DOHH2 (cell line): Measurements from ENCODE around the gene PHPT1.

ENCODE experiments used
- H3F3A ChIP-seq: fragments of 200-600 bp; sonication (generic), shearing (Covaris generic); 2 replicates; pipeline ENCODE4 v1.6.0; 2016; ENCODE audit warnings: antibody characterized with exemption, mild to moderate bottlenecking; ENCODE audit not compliant: control insufficient read depth, insufficient read depth
- H3K27ac ChIP-seq: fragments of 200-600 bp; sonication (generic); 2 replicates; pipeline ENCODE4 v1.5.1; 2014; ENCODE audit warnings: low read depth, mild to moderate bottlenecking, low read length, moderate library complexity
- H3K27me3 ChIP-seq: fragments of 200-600 bp; sonication (generic); 2 replicates; pipeline ENCODE4 v1.6.1; 2014; ENCODE audit warnings: mild to moderate bottlenecking, low read length, mixed read lengths; ENCODE audit not compliant: control insufficient read depth
- H3K36me3 ChIP-seq: fragments of 200-600 bp; sonication (generic); 2 replicates; pipeline ENCODE4 v1.6.1; 2014; ENCODE audit warnings: mild to moderate bottlenecking, low read length, moderate library complexity, mixed read lengths; ENCODE audit not compliant: control insufficient read depth
- H3K4me1 ChIP-seq: fragments of 200-600 bp; sonication (generic); 2 replicates; pipeline ENCODE4 v1.6.1; 2014; ENCODE audit warnings: mild to moderate bottlenecking, low read length, mixed read lengths; ENCODE audit not compliant: control insufficient read depth
- H3K4me2 ChIP-seq: fragments of 200-600 bp; sonication (generic); 2 replicates; pipeline ENCODE4 v1.6.0; 2014; ENCODE audit warnings: mild to moderate bottlenecking, low read length, moderate library complexity
- H3K4me3 ChIP-seq: fragments of 200-600 bp; sonication (generic); 2 replicates; pipeline ENCODE4 v1.5.1; 2014; ENCODE audit warnings: mild to moderate bottlenecking, low read length, mixed read lengths
- H3K79me2 ChIP-seq: fragments of 200-600 bp; sonication (generic); 2 replicates; pipeline ENCODE4 v1.6.1; 2014; ENCODE audit warnings: mild to moderate bottlenecking, low read length, mixed read lengths; ENCODE audit not compliant: control insufficient read depth
- H3K9me2 ChIP-seq: fragments of 200-600 bp; sonication (generic); replicated peaks from 2 replicates; pipeline ENCODE4 v1.6.1; 2014; ENCODE audit warnings: mild to moderate bottlenecking, low read length, mixed read lengths; ENCODE audit not compliant: control insufficient read depth
- H3K9me3 ChIP-seq: fragments of 200-600 bp; sonication (generic); 2 replicates; pipeline ENCODE4 v1.6.1; 2014; ENCODE audit warnings: antibody characterized with exemption, low read length, mixed read lengths; ENCODE audit not compliant: control insufficient read depth, insufficient read depth
- H4K20me1 ChIP-seq: fragments of 200-600 bp; sonication (generic); 2 replicates; pipeline ENCODE4 v1.6.0; 2014; ENCODE audit warnings: low read depth, mild to moderate bottlenecking, antibody characterized with exemption, low read length, moderate library complexity; ENCODE audit not compliant: control insufficient read depth, insufficient read depth
- EZH2phosphoT487 ChIP-seq: fragments of 200-600 bp; sonication (generic); IDR thresholded peaks from 2 replicates; pipeline ENCODE4 v1.6.1; 2017; ENCODE audit warnings: borderline replicate concordance, mild to moderate bottlenecking, antibody characterized with exemption, low read length, moderate library complexity, mixed read lengths
- TF ChIP-seq, protein P1 (sequence below): fragments of 200-600 bp; sonication (generic); IDR thresholded peaks from one replicate; pipeline ENCODE4 v1.5.1; 2014; ENCODE audit warnings: antibody characterized with exemption, mild to moderate bottlenecking, low read depth, low read length; ENCODE audit not compliant: poor library complexity, severe bottlenecking

PHPT1 gene

DNA sequence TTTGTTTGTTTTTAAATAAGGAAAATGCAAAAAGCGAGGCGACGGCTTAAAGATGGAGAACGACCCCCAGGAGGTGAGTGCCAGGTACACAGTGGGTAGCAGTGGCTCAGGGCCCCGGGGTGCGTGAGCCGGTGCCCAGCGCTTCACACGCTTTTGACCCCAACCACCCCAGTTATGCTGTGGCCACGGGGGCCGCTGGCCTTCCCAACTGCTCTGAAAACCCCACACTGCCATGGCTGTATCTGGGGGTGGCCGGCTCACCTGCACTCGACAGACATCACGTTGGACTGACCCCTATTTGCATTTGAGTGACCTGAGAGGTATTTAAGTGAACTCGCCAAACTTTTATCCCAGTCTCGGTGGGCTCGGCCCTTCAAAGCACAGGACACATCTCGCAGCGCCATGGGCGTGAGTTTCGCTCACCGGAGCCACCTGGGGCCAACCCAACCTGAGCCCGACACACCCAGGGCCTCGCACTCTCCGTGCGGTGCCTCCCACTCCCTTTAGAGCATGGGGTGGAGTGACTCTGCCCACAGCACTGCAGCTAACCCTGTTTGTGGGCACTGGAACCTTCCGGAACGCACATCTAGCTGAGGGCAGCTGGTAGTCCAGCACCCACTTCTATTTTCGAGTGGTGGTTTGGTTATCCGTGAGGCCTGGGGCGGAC lies 20.6 kb upstream of the PHPT1 start:
- Histone ChIP-seq H3K79me2 (no peaks in the 10 kb centered on the region; the same call in 1 of the 2 replicates), H3F3A (no peaks in the 10 kb centered on the region), H4K20me1 (no peaks in the 10 kb centered on the region; the same call in 1 of the 2 replicates), H3K4me1 (no peaks in the 10 kb centered on the region), H3K27me3 (no peaks in the 10 kb centered on the region), H3K36me3 (peaks cover 88% of the 10 kb centered on the region), H3K4me2 (no peak overlapping the region), H3K4me3 (no peak overlapping the region), H3K9me3 (no peaks in the 10 kb centered on the region), H3K27ac (no peak overlapping the region), H3K9me2 (no peaks in the 10 kb centered on the region)
- TF ChIP-seq EZH2phosphoT487, result no peak
- TF ChIP-seq, protein P1, sequence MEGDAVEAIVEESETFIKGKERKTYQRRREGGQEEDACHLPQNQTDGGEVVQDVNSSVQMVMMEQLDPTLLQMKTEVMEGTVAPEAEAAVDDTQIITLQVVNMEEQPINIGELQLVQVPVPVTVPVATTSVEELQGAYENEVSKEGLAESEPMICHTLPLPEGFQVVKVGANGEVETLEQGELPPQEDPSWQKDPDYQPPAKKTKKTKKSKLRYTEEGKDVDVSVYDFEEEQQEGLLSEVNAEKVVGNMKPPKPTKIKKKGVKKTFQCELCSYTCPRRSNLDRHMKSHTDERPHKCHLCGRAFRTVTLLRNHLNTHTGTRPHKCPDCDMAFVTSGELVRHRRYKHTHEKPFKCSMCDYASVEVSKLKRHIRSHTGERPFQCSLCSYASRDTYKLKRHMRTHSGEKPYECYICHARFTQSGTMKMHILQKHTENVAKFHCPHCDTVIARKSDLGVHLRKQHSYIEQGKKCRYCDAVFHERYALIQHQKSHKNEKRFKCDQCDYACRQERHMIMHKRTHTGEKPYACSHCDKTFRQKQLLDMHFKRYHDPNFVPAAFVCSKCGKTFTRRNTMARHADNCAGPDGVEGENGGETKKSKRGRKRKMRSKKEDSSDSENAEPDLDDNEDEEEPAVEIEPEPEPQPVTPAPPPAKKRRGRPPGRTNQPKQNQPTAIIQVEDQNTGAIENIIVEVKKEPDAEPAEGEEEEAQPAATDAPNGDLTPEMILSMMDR, result no peak

DNA sequence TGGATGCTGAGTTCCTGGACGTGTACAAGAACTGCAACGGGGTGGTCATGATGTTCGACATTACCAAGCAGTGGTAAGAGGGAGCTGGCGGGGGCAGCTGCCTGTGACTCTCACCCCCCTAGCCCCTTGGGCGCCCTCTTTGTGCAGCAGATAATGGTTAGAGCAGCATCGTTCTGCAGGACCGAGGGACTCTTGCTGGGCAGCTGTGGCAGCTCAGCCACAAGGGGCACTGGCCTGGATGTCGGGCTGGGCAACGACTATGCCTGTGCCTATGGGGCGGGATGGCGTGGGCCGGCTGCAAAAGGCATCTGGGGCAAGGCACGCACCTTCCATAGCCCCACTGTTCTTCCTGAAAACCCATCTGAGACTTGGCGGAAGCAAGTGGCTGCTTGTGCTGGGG lies 19.8 kb upstream of the PHPT1 start:
- H3F3A ChIP-seq, result no peaks in the 10 kb centered on the region
- H3K79me2 ChIP-seq, result no peaks in the 10 kb centered on the region
- no peaks in the 10 kb centered on the region for H3K27me3 ChIP-seq
- no peaks in the 10 kb centered on the region for H3K9me2 ChIP-seq
- no peaks in the 10 kb centered on the region for H3K9me3 ChIP-seq
- TF ChIP-seq, protein P1, result no peak
- no peak for TF ChIP-seq EZH2phosphoT487
- no peak overlapping the region for H3K4me3 ChIP-seq
- H3K27ac ChIP-seq, result no peak overlapping the region
- H3K36me3 ChIP-seq, result peaks cover 83% of the 10 kb centered on the region
- no peaks in the 10 kb centered on the region; the same call in 1 of the 2 replicates for H4K20me1 ChIP-seq
- H3K4me1 ChIP-seq, result no peaks in the 10 kb centered on the region
- H3K4me2 ChIP-seq, result no peak overlapping the region

DNA sequence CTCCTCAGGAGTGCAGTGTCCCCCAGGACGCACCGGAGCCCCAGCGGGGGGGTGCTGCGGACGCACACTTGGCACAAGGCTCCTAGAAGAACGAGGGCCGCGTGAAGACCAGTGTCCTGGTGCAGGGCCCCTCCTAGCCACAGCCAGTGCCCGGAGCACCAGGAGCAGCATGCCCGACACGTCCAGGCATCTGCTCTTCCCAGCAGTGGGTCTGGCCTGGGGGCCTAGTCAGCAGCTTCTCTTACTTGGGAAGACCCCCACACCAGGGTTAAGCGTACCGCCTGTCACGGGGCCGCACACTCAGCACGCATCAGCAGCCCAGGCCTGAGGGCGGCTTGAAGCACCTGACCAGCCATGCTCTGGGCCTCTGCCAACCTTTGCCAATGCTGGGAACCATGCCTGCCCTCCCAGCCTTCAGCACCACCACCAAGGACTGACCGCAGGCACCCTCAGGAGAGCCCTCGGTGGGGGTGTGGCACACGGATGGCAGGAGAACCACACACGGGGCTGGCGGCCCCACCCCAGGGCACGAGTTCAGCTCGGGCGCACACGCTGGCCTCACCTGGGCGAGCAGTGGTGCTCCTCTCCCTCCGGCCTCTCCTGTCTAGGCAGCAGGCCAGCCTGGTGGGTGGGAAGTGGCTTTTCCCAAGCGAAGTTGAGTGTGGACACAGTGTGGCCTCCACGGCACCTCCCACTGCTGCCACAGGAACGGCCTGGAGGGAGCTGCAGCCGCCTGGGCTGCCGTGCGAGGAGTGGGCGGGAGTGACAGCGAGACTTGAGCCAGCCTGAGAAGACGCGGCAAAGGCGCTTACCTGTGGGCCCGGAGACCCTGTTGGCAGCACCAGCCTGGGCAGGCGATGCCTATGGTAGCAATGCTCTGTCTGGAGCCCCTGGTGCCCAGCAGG lies 19.0 kb upstream of the PHPT1 start:
- no peaks in the 10 kb centered on the region for H3K27me3 ChIP-seq
- no peak overlapping the region for H3K4me2 ChIP-seq
- H3K4me1 ChIP-seq, result no peaks in the 10 kb centered on the region
- no peak overlapping the region for H3K4me3 ChIP-seq
- TF ChIP-seq, protein P1, result no peak
- no peak for TF ChIP-seq EZH2phosphoT487
- no peak overlapping the region for H3K27ac ChIP-seq
- H3K9me2 ChIP-seq, result no peaks in the 10 kb centered on the region
- H3K9me3 ChIP-seq, result no peaks in the 10 kb centered on the region
- no peaks in the 10 kb centered on the region; the same call in 1 of the 2 replicates for H4K20me1 ChIP-seq
- H3F3A ChIP-seq, result no peaks in the 10 kb centered on the region
- peaks cover 75% of the 10 kb centered on the region for H3K36me3 ChIP-seq
- no peaks in the 10 kb centered on the region for H3K79me2 ChIP-seq
